HG03521 (cell line): Measurements from ENCODE around the gene GAL3ST3.
"Not testable (repeated sequence)": the region's sequence is repeated elsewhere in the genome, so short reads cannot be mapped to it uniquely, and the experiment has no call there.

Experiments
- ATAC-seq: cut with Tn5 transposase; IDR thresholded peaks from one replicate; pipeline ENCODE4 v1.9.1; 2021; ENCODE audit warnings: mild to moderate bottlenecking, moderate library complexity; ENCODE audit not compliant: unreplicated experiment

The GAL3ST3 gene

GRCh38 chr11:66014804-66015453 is 34.0 kb downstream of the GAL3ST3 start:
- no peak for ATAC-seq

GRCh38 chr11:66013762-66014100 is 35.2 kb downstream of the GAL3ST3 start:
- no peak for ATAC-seq

- no peak for ATAC-seq
These were observed 35.8 kb downstream of the GAL3ST3 start for GRCh38 chr11:66012946-66013761.

- ATAC-seq: no peak
These were observed 36.5 kb downstream of the GAL3ST3 start for GRCh38 chr11:66012371-66012945.

GRCh38 chr11:66011785-66012303 is 37.1 kb downstream of the GAL3ST3 start, which contains the start of gene CST6:
Gene CST6, plus strand, starts transcription at chr11:66012008. Its CDS starts 37 bp downstream, at chr11:66012045.
- no peak for ATAC-seq

GRCh38 chr11:66011239-66011784 is 37.6 kb downstream of the GAL3ST3 start:
- no peak for ATAC-seq

GRCh38 chr11:66010036-66010435 is 38.9 kb downstream of the GAL3ST3 start:
- ATAC-seq: not testable (repeated sequence)

GRCh38 chr11:66008468-66009101 is 40.4 kb downstream of the GAL3ST3 start:
- no peak for ATAC-seq

- ATAC-seq: no peak
These were observed 40.9 kb downstream of the GAL3ST3 start for GRCh38 chr11:66008095-66008467.

GRCh38 chr11:66007201-66007634 is 41.7 kb downstream of the GAL3ST3 start:
- ATAC-seq: no peak

- no peak for ATAC-seq
These were observed 42.1 kb downstream of the GAL3ST3 start for GRCh38 chr11:66006891-66007176.

GRCh38 chr11:66006134-66006890 is 42.6 kb downstream of the GAL3ST3 start:
- ATAC-seq: no peak

- ATAC-seq: no peak
These were observed 44.8 kb downstream of the GAL3ST3 start for GRCh38 chr11:66004186-66004585.

GRCh38 chr11:66003291-66003690 is 45.7 kb downstream of the GAL3ST3 start:
- no peak for ATAC-seq

GRCh38 chr11:66002648-66003225 is 46.2 kb downstream of the GAL3ST3 start:
- ATAC-seq: peak; percentile 45

GRCh38 chr11:66001942-66002647 is 46.9 kb downstream of the GAL3ST3 start, which contains the start of the genes BANF1 and EIF1AD:
Gene BANF1, plus strand, starts transcription at chr11:66002503. Its CDS starts 748 bp downstream, at chr11:66003251.
Gene EIF1AD, minus strand, starts transcription at chr11:66002157. Its CDS starts 1,768 bp downstream, at chr11:66000389.
- ATAC-seq: peak; percentile 68

- no peak for ATAC-seq
These were observed 51.7 kb downstream of the GAL3ST3 start for GRCh38 chr11:65997286-65997685.

- no peak for ATAC-seq
These were observed 56.9 kb downstream of the GAL3ST3 start for GRCh38 chr11:65992056-65992455.
